GM19099 (cell line): ENCODE data around the gene DPYD.

Experiments
- POLR2A ChIP-seq: IDR thresholded peaks from 3 replicates; pipeline ENCODE4 v1.6.1; 2011; ENCODE audit warnings: low read depth; ENCODE audit not compliant: insufficient read length; ENCODE audit errors: extremely low read depth

The DPYD gene

DNA sequence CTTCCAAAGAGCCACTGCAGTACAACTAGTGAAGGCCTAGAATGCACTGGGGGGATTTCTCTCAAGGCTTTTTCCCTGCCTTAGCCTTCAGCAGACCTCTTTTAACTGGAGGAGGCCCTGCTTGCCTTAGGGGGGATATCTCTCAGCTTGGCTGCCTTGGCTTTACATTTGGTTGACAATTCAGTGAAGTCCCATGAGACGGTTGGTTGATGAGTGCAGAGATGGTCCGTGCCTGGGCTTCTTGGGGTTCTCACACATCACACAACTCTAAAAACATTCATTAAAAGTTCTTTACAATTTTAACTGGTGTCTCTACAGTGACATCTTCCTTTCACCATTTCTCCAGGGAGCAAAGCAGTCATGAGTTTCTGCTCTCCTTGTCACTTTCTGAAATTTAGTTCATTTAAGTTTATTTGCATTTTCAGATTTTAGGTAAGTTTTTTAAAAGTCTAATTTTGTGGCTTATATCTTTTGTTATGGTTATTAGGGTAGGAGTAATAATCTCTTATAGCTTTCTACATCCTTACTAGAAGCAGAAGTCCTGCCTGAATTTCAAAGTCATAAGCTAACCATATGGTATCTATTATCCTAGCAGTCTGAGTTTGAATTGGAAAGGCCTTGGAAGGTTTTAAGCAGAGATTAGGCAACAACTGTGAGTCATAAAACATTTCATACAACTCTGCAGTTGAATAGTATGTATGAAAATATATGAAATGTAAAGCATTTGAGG lies 487.6 kb downstream of the DPYD start:
- no peak for TF ChIP-seq POLR2A

DNA sequence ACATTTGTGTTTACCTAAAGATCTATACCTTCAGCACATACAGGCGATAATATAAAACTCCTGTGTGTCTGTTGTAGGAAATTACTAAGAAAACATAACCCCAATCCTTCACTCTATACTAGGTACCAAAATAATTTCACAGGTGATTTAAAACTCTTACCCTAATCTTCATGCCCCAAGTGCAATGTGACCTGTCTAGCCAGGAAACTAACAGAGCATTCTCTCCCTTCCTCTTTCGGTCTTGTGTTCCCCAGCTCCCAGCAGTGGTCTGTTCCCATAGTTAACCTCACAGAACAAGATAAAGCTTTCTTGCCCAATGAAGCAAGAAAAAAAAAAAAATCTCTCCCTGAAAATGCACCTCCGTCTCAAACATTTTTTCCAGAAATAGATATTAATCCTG lies 493.5 kb downstream of the DPYD start:
- TF ChIP-seq POLR2A, result no peak

DNA sequence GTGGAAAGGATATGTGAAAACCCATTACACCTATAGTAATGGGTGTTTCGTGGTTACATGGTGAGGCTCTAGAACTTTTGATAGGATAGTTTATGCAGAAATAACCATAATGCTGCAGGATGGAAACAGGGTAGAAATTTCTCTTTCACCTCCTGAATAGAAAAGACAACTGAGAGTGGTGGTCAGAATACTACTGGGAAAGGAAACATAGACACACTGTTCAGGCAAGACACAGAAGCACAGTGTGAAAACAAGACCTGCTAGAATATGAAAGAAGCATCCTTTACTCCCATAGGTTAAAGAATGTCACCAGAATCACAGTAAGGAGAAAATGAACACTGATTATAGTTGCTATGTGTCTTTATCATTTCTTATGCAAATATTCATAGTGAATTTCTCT lies 496.6 kb downstream of the DPYD start:
- TF ChIP-seq POLR2A, result no peak

DNA sequence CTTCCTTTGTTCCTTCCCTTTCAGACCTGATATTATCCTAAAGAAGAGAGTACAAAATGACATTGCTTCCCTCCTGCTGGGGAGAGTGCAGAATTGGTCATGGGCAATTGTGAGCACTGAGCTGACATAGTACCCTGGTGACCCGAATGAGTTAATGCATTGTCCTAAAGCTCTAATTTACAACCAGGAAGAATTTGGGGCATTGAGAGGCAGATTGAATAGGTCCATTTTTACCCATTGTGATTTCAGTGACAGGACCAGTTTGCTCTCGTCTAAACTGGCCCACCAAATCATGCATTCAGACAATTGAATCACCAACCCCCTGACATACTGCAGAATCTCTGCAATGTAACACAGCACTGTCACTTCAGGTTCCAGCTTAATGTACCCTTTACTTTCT lies 497.4 kb downstream of the DPYD start:
- TF ChIP-seq POLR2A, result no peak

DNA sequence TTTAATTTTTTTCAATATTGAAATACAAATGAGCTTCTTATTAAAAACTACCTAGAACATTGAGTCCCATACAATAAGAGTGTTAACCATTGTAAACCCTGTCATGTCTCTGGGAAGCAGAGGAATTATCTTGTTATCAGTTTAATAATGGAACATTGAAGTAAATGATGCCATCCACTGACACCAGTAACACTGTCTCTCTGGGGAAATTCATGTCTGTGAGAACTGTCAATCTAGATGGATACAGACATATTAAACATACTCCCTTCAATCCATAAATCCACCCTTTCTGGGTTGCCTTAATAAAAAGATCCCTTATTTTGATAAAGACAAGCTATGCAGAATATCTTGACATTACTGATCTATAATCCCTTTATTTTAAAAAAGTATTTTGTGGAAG lies 503.2 kb downstream of the DPYD start:
- no peak for TF ChIP-seq POLR2A

DNA sequence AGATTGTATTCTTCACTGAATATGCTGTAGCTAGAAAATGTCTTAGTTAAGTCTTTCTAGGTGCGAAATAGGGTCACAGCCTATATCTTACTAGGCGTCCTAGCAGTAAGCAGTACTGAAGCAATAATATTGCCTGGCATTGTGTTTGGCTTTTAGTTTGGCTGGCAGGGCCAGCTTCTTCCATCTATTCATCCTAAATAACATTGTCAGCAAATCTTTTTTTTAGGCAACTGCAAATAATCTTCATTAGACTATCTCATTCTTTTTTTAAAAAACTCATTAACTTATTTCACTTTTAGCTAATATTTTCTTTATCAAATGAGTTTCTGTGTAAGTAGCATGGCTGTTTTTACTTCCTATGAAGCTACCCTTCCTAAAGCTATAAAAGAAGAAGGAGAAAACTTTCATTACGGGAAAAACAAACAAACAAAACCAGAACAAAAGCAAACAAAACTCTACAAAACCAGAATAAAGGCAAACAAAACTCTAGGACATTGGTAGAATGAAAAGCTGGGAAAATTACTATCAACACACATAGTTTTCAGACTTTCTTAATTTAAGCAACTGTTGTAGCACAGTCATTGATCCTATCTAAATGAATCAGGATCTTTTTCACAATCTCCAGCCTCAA lies 506.0 kb downstream of the DPYD start:
- TF ChIP-seq POLR2A, result no peak

DNA sequence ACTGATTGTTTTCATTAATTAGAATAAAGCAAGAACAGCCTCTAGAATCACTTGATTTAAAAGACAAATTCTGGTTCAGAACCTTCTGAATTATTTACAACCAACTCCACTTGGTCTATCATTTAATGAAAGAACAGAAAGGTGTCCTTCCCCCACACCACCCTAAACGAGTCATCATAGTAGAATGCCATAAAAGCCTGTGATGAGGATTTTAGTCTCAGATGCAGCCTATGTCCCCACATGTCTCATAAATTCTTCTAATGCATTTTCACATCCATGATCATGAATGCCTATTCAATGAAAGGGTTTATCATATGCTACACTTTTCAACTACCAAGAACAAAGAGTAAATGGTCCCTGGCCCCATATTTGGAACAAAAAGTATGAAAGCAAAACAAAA lies 508.1 kb downstream of the DPYD start:
- no peak for TF ChIP-seq POLR2A

DNA sequence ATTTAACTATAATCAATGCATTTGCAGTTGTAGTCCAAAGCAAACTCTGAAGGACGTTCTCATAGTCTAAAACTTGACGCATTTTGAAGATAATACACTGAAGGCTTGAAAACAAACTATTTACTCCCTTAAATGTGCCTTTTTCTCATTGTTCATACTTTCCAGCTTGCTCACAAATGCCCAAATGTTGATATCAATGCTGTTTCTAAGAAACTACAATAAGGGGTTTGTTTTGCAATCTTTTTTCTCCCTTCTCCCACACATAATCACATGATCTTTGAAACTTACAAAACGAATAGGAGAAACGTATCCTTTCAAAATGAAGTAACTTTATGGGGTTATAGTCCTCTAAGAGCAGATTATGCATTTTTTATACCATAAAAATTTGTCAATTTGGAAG lies 508.7 kb downstream of the DPYD start:
- TF ChIP-seq POLR2A, result no peak

DNA sequence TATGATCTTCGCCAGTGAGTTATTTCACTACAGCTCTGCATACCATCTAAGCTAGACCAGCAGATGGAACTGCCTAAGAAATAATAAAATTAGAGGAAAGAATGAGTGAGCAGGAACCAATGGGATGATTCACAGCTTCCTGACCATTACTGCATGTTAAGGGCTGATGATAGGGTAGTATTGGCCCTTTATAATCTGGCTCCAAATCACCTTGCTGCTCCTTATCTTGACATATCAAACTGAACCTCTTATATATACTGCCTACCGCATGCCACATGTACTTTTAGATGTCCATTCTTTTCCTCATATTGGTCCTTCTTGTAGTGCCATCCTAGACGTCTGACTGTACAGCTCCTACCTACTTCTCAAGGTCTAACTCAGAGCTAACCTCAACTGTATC lies 524.4 kb downstream of the DPYD start:
- TF ChIP-seq POLR2A, result no peak

DNA sequence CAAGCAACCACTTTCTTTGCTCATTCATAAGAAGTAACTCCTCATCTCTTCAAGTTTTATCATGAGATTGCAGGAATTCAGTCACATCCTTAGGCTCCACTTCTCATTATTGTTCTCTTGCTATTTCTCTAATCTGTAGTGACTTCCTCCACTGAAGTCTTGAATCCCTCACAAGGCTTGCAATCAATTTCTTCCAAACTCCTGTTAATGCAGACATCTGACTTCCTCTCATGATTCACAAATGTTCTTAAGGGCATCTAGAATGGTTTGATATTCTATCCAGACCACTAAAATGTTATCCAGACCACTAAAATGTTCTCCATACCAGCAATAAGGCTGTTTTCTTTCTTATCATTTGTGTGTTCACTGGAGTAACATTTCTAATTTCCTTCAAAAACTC lies 528.1 kb downstream of the DPYD start:
- no peak for TF ChIP-seq POLR2A

DNA sequence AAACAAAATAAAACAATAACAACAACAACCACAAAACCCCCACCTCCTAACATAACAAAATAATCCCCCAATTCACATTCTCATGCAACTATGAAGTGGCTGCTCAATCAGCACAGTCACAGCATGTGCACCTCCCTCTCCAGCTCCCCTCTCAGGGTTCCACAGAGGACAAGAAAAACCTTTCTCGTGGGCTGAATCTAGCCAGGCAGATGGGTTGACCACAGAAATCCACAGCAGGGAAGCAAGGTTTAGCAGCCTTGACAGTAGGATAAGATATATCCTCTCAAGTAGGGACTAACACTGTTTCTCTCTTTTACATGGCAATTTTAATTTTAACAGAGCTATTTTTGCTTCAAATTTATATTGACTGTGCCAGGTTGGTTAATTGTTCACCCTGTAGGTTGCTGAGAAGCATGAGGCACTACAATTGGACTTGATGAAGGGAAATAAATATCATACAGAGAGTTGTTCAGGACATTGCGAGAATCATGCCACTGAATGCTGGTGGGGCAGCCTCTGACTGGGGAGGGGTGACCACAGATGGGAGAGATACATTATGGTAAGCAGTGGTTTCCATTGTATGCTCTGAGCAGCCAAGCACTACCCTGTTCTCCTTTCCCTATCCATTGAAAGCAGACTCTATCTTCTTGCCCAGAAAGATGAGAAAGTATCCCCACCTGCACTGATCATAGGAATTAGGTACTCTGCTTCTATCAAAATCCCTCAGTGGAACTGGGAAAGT lies 535.1 kb downstream of the DPYD start:
- no peak for TF ChIP-seq POLR2A

DNA sequence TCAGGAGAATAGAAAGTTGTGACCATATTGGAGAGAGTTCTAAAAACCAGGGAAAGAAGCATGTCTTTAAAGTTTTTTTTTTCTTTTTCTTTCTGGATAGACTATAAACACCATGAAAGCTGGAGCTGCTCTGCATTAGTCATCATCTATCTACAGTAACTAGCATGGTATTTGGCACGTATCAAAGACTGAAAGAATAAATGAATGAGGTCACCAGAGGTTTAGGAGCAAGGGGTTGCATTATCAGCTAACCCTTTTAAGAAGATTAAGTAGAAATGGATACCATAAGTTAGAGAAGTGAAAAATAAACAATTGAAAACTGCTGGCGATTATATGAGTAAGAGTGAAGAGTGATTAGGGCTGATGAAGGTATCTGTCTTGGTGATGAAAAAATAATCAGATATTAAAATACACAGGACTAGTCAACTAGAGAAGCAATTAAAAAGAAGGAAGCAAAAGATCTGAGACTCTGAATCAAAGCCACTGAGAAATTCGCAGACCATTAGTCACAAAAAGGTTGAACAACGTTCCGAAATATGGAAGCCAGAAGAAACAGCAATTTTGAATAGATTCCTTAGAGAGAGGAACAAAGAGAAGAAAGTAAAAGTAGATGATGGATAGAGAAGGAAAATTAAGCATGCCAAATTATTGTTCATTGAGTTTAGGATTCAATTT lies 536.4 kb downstream of the DPYD start:
- TF ChIP-seq POLR2A, result no peak

DNA sequence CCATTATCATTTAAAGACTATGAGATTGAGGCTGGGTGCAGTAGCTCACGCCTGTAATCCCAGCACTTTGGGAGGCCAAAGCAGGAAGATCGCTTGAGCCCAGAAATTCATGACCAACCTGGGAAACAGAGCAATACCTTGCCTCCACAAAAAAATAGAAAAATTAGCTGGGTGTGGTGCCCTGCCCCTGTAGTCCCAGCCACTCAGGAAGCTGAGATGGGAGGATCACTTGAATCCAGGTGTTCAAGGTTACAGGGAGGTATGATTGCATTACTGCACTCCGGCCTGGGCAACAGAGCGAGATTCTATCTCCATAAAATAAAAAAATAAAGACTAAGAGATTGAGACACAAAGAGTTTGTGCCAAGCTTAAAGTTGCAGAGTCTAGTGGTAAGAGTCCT lies 537.0 kb downstream of the DPYD start:
- TF ChIP-seq POLR2A, result no peak

DNA sequence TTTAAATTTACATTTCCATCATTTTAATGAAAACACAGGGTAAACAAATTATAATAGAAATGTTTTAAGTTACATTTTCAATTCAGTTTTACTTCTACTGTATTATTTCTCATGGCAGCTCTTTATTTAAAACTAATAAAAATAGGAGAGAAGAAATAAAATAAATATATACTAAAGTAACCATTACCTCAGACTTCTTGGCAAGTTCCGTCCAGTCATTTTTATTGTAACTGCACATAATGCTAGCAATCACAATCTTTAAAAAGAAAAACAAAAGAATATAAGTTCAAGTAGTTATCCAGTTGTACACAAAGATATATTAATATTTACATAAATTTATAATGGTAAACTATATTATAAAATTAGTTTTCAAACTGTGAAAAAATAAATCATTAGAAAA lies 538.6 kb downstream of the DPYD start:
- no peak for TF ChIP-seq POLR2A

DNA sequence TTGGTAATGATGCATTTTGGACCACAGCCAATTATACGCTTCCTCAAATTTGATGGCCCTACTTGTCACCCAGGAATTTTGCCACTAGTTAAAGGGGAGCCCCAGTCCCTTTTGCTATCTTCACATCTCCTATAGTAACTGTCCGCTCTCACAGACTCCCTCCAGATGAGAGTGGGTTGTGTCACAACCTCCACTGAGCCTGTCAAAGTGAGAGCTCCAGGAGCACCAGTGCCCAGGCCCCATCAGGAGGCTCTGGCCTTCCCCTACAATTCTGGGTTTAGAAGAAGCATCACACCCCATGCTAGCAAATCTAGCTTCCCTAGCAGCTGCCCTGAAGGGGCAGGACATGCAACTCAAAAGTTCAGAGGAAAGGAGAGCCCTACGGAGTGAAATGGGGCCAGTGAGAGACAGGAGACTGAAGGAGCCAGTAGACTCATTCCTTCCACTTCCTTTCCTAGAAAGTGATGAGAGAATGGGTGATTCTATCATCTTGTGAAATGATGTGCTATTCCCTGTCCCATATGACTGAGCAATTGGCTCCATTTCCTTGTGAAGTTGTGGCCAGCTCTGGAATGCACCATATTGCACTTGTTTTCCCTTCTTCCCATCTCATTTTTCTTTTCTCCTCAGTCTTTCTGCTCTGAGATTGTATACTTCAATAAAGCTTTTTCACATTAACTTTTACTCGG lies 541.3 kb downstream of the DPYD start:
- TF ChIP-seq POLR2A, result no peak
